ENCODE results near the gene GMDS.

DNA sequence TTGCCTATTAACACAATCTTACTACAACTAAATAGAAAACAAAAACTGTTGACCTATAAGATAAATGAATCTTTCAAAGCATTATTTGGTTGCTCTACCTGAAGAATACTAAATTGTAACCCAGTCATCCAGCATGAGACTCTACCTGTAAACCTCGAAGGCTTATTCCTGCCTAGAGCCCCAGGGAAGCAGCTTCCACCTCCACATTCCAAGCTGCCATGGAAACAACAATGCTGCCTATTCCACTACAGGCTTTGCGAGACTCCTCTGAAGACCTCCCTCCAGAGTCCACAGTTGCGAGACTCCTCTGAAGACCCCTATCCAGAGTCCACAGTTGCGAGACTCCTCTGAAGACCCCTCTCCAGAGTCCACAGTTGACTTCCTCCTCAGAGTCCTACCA, 15.7 kb downstream of the GMDS start:
- TF ChIP-seq, protein P1, sequence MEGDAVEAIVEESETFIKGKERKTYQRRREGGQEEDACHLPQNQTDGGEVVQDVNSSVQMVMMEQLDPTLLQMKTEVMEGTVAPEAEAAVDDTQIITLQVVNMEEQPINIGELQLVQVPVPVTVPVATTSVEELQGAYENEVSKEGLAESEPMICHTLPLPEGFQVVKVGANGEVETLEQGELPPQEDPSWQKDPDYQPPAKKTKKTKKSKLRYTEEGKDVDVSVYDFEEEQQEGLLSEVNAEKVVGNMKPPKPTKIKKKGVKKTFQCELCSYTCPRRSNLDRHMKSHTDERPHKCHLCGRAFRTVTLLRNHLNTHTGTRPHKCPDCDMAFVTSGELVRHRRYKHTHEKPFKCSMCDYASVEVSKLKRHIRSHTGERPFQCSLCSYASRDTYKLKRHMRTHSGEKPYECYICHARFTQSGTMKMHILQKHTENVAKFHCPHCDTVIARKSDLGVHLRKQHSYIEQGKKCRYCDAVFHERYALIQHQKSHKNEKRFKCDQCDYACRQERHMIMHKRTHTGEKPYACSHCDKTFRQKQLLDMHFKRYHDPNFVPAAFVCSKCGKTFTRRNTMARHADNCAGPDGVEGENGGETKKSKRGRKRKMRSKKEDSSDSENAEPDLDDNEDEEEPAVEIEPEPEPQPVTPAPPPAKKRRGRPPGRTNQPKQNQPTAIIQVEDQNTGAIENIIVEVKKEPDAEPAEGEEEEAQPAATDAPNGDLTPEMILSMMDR (IDR thresholded peaks at IDR 0.05): no peak
- TF ChIP-seq EZH2 (IDR thresholded peaks at IDR 0.05; ENCODE audit: borderline replicate concordance, insufficient read depth, low read depth, low read length, poor library complexity, severe bottlenecking): no peak
